ENCODE measurements around the gene NOMO2. TPM values are rescaled to one million over a fixed set of nuclear protein-coding genes. Genes with fewer than 3 reads are reported as not detected.
"Not testable (repeated sequence)": the region's sequence is repeated elsewhere in the genome, so short reads cannot be mapped to it uniquely, and the experiment has no call there.

The NOMO2 gene
- total and polyA plus RNA-seq, 10 of the 15 experiments (the other 5 are each of a cell fraction or from before 2014, with no cell fraction given) = 30.2 to 110 (median 73.2) TPM

- H3K79me2 ChIP-seq (ENCODE audit: control insufficient read depth, insufficient read depth, low read length); H3K9me3 ChIP-seq (replicated peaks; ENCODE audit: control insufficient read depth, insufficient read depth, low read length); SMC1A ChIA-PET (ENCODE audit: uncharacterized antibody, unreplicated experiment); H4K20me1 ChIP-seq (ENCODE audit: control insufficient read depth, insufficient read depth); H3K4me2 ChIP-seq (ENCODE audit: control insufficient read depth, insufficient read depth); POLR2A ChIA-PET; in situ Hi-C loops (cut with MboI); BruUV-seq (replicated peaks); H3K27ac ChIP-seq (ENCODE audit: control insufficient read depth, insufficient read depth); H3K4me1 ChIP-seq (ENCODE audit: control insufficient read depth, insufficient read depth, low read length); intact Hi-C loops (cut with micrococcal nuclease; ENCODE audit: unreplicated experiment); DNase-seq (ENCODE audit: low read depth, low spot score); H3K9ac ChIP-seq (ENCODE audit: control insufficient read depth, insufficient read depth, low read length); FAIRE-seq; CTCF ChIA-PET; H3K27me3 ChIP-seq (replicated peaks in 1 of 2; ENCODE audit: control insufficient read depth in 2 of 2, insufficient read depth in 2 of 2, low read length in 1 of 2); H3K36me3 ChIP-seq (ENCODE audit: control insufficient read depth in 2 of 2, insufficient read depth in 2 of 2, low read length in 1 of 2); H3K4me3 ChIP-seq; RAD21 ChIA-PET (ENCODE audit: unreplicated experiment); H2AFZ ChIP-seq (ENCODE audit: control insufficient read depth, low read depth, low read length); ATAC-seq: not testable (repeated sequence)
- 50% methylated on average over 6 of the region's 6 CpGs for WGBS (ENCODE audit: insufficient coverage, insufficient replicate concordance, low lambda C conversion rate, missing lambda C conversion rate)
These were observed 46.4 kb upstream of the NOMO2 start for GRCh38 chr16:18608271-18608670.

- H4K20me1 ChIP-seq (ENCODE audit: control insufficient read depth, insufficient read depth); H3K4me3 ChIP-seq; intact Hi-C loops (cut with micrococcal nuclease; ENCODE audit: unreplicated experiment); FAIRE-seq; POLR2A ChIA-PET; CTCF ChIA-PET; ATAC-seq; SMC1A ChIA-PET (ENCODE audit: uncharacterized antibody, unreplicated experiment); H3K9me3 ChIP-seq (replicated peaks; ENCODE audit: control insufficient read depth, insufficient read depth, low read length); H3K4me1 ChIP-seq (ENCODE audit: control insufficient read depth, insufficient read depth, low read length); H3K4me2 ChIP-seq (ENCODE audit: control insufficient read depth, insufficient read depth); RAD21 ChIA-PET (ENCODE audit: unreplicated experiment); H3K9ac ChIP-seq (ENCODE audit: control insufficient read depth, insufficient read depth, low read length); H2AFZ ChIP-seq (ENCODE audit: control insufficient read depth, low read depth, low read length); H3K27ac ChIP-seq (ENCODE audit: control insufficient read depth, insufficient read depth); H3K79me2 ChIP-seq (ENCODE audit: control insufficient read depth, insufficient read depth, low read length); DNase-seq (ENCODE audit: low read depth, low spot score); BruUV-seq (replicated peaks); in situ Hi-C loops (cut with MboI); H3K27me3 ChIP-seq (replicated peaks in 1 of 2; ENCODE audit: control insufficient read depth in 2 of 2, insufficient read depth in 2 of 2, low read length in 1 of 2); H3K36me3 ChIP-seq (ENCODE audit: control insufficient read depth in 2 of 2, insufficient read depth in 2 of 2, low read length in 1 of 2): not testable (repeated sequence)
- WGBS (ENCODE audit: insufficient coverage, insufficient replicate concordance, low lambda C conversion rate, missing lambda C conversion rate) = 83% methylated on average over 1 of the region's 4 CpGs
These were observed 41.8 kb upstream of the NOMO2 start for GRCh38 chr16:18603572-18604246.

GRCh38 chr16:18598582-18598981 lies 36.7 kb upstream of the NOMO2 start:
- not testable (repeated sequence) for H3K9me3 ChIP-seq (replicated peaks; ENCODE audit: control insufficient read depth, insufficient read depth, low read length); ATAC-seq

GRCh38 chr16:18597734-18598133 lies 35.8 kb upstream of the NOMO2 start:
- H3K79me2 ChIP-seq (ENCODE audit: control insufficient read depth, insufficient read depth, low read length); CTCF ChIA-PET; H4K20me1 ChIP-seq (ENCODE audit: control insufficient read depth, insufficient read depth); H3K4me2 ChIP-seq (ENCODE audit: control insufficient read depth, insufficient read depth); H3K27me3 ChIP-seq (replicated peaks in 1 of 2; ENCODE audit: control insufficient read depth in 2 of 2, insufficient read depth in 2 of 2, low read length in 1 of 2); H3K4me3 ChIP-seq; H2AFZ ChIP-seq (ENCODE audit: control insufficient read depth, low read depth, low read length); DNase-seq (ENCODE audit: low read depth, low spot score); H3K9me3 ChIP-seq (replicated peaks; ENCODE audit: control insufficient read depth, insufficient read depth, low read length); intact Hi-C loops (cut with micrococcal nuclease; ENCODE audit: unreplicated experiment); H3K9ac ChIP-seq (ENCODE audit: control insufficient read depth, insufficient read depth, low read length); RAD21 ChIA-PET (ENCODE audit: unreplicated experiment); SMC1A ChIA-PET (ENCODE audit: uncharacterized antibody, unreplicated experiment); FAIRE-seq; in situ Hi-C loops (cut with MboI); POLR2A ChIA-PET; H3K4me1 ChIP-seq (ENCODE audit: control insufficient read depth, insufficient read depth, low read length); H3K27ac ChIP-seq (ENCODE audit: control insufficient read depth, insufficient read depth); H3K36me3 ChIP-seq (ENCODE audit: control insufficient read depth in 2 of 2, insufficient read depth in 2 of 2, low read length in 1 of 2); BruUV-seq (replicated peaks); ATAC-seq: not testable (repeated sequence)
- WGBS (ENCODE audit: insufficient coverage, insufficient replicate concordance, low lambda C conversion rate, missing lambda C conversion rate) = 60% methylated on average over 1 of the region's 2 CpGs

More at GRCh38 chr16:18598582-18598981, 36.7 kb upstream of the NOMO2 start:
- DNase-seq (ENCODE audit: low read depth, low spot score); H2AFZ ChIP-seq (ENCODE audit: control insufficient read depth, low read depth, low read length); RAD21 ChIA-PET (ENCODE audit: unreplicated experiment); H4K20me1 ChIP-seq (ENCODE audit: control insufficient read depth, insufficient read depth); POLR2A ChIA-PET; BruUV-seq (replicated peaks); SMC1A ChIA-PET (ENCODE audit: uncharacterized antibody, unreplicated experiment); intact Hi-C loops (cut with micrococcal nuclease; ENCODE audit: unreplicated experiment); H3K36me3 ChIP-seq (ENCODE audit: control insufficient read depth in 2 of 2, insufficient read depth in 2 of 2, low read length in 1 of 2); H3K4me1 ChIP-seq (ENCODE audit: control insufficient read depth, insufficient read depth, low read length); H3K4me2 ChIP-seq (ENCODE audit: control insufficient read depth, insufficient read depth); H3K9ac ChIP-seq (ENCODE audit: control insufficient read depth, insufficient read depth, low read length); FAIRE-seq; in situ Hi-C loops (cut with MboI); H3K27me3 ChIP-seq (replicated peaks in 1 of 2; ENCODE audit: control insufficient read depth in 2 of 2, insufficient read depth in 2 of 2, low read length in 1 of 2); H3K4me3 ChIP-seq; H3K79me2 ChIP-seq (ENCODE audit: control insufficient read depth, insufficient read depth, low read length); H3K27ac ChIP-seq (ENCODE audit: control insufficient read depth, insufficient read depth); CTCF ChIA-PET: not testable (repeated sequence)
- 67% methylated on average over 1 of the region's 1 CpG for WGBS (ENCODE audit: insufficient coverage, insufficient replicate concordance, low lambda C conversion rate, missing lambda C conversion rate)

Data from GM12878 (cell line).